ENCODE measurements around the gene BMP5.

BMP5 gene

DNA sequence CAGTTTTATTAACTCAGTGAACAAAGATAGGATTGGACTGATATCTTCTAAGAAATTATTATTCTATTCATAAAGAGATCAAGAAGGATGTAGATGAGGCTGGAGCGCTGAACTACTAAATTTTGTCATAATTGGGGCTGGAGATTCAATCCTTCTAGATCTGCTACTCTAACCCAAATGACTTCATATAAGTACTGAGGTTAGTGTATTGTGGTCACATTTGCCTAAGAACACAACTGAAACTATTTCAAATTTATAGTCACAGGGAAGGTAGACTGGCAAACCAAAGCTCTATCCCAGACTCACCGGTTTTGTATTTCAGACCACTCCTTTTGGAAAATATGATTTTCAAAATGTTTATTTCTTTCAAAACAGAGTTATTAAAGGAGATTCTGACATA is 96.7 kb downstream of the BMP5 start:
- H3K4ac ChIP-seq (ENCODE audit: low read depth in 1 of 2, low read length in 2 of 2) = no peak overlapping the region
- H2BK120ac ChIP-seq (ENCODE audit: low read depth, low read length) = no peak overlapping the region
- H3K14ac ChIP-seq (ENCODE audit: low read length in 2 of 2) = no peak overlapping the region
- H2BK15ac ChIP-seq (ENCODE audit: low read depth, poor library complexity, severe bottlenecking) = no peak overlapping the region
- no peaks in the 10 kb centered on the region for H3K79me1 ChIP-seq (replicated peaks; ENCODE audit: low read length, poor library complexity, severe bottlenecking)
- H3K27me3 ChIP-seq (ENCODE audit: control insufficient read depth in 1 of 2, insufficient read depth in 1 of 2, low read length in 2 of 2) = no peaks in the 10 kb centered on the region
- no peak overlapping the region for H2AK5ac ChIP-seq (ENCODE audit: low read length, severe bottlenecking)
- H2BK12ac ChIP-seq (ENCODE audit: low read length in 2 of 2) = no peak overlapping the region
- H2AFZ ChIP-seq (ENCODE audit: low read depth, low read length) = no peak overlapping the region
- H2BK5ac ChIP-seq (ENCODE audit: low read depth, low read length, poor library complexity, severe bottlenecking) = no peak overlapping the region
- DNase-seq = no peak
- no peaks in the 10 kb centered on the region for H3K4me1 ChIP-seq (ENCODE audit: control insufficient read depth, insufficient read depth, low read depth, low read length)
- no peak overlapping the region for H3K27ac ChIP-seq (ENCODE audit: low read length, poor library complexity, severe bottlenecking)
- WGBS = no CpG with 5 or more reads among the region's 2 CpGs
- H3K4me2 ChIP-seq (ENCODE audit: low read length, poor library complexity, severe bottlenecking) = no peak overlapping the region
- no peak overlapping the region for H4K8ac ChIP-seq (ENCODE audit: low read length)
- no peaks in the 10 kb centered on the region for H3K36me3 ChIP-seq (ENCODE audit: control insufficient read depth in 1 of 2, insufficient read depth in 2 of 2, low read depth in 1 of 2, low read length in 2 of 2)
- no peak overlapping the region for H3K18ac ChIP-seq (ENCODE audit: low read depth in 1 of 2, low read length in 2 of 2)
- no peaks in the 10 kb centered on the region for H3K9me3 ChIP-seq (ENCODE audit: control insufficient read depth, low read length)
- H3K9ac ChIP-seq (ENCODE audit: low read length) = no peak overlapping the region
- no peak overlapping the region for H4K91ac ChIP-seq (ENCODE audit: low read length)
- H3K4me3 ChIP-seq (ENCODE audit: insufficient read depth in 1 of 2, low read depth in 1 of 2, low read length in 2 of 2) = no peak overlapping the region
- H3K23ac ChIP-seq (ENCODE audit: low read length in 2 of 2) = no peak overlapping the region

DNA sequence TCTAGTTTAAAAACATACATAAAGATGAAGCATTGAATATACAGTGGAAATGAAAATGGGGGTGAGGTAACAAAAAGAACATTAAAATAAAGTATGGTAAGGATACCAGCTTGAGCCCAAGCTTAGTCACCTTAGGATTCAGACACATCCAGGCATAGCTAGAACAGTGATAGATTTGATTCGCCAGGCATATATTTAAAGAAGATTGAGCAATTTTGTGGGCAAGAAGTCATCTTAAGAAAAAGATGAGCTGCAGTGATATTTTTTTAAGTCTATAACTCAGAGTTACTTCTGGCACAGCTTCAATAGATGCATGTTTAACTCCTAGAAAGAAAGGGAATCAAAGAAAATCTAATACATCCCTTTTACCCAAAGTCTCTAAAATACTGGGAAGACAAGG is 97.9 kb downstream of the BMP5 start:
- Histone ChIP-seq H3K9ac (ENCODE audit: low read length) (no peak overlapping the region), H2BK120ac (ENCODE audit: low read depth, low read length) (no peak overlapping the region), H2BK15ac (ENCODE audit: low read depth, poor library complexity, severe bottlenecking) (no peak overlapping the region), H3K9me3 (ENCODE audit: control insufficient read depth, low read length) (no peaks in the 10 kb centered on the region), H3K79me1 (replicated peaks; ENCODE audit: low read length, poor library complexity, severe bottlenecking) (no peaks in the 10 kb centered on the region), H2BK5ac (ENCODE audit: low read depth, low read length, poor library complexity, severe bottlenecking) (no peak overlapping the region), H2AFZ (ENCODE audit: low read depth, low read length) (no peak overlapping the region), H3K27me3 (ENCODE audit: control insufficient read depth in 1 of 2, insufficient read depth in 1 of 2, low read length in 2 of 2) (no peaks in the 10 kb centered on the region), H3K4ac (ENCODE audit: low read depth in 1 of 2, low read length in 2 of 2) (no peak overlapping the region), H3K4me3 (ENCODE audit: insufficient read depth in 1 of 2, low read depth in 1 of 2, low read length in 2 of 2) (no peak overlapping the region), H3K14ac (ENCODE audit: low read length in 2 of 2) (no peak overlapping the region), H3K36me3 (ENCODE audit: control insufficient read depth in 1 of 2, insufficient read depth in 2 of 2, low read depth in 1 of 2, low read length in 2 of 2) (no peaks in the 10 kb centered on the region), H4K91ac (ENCODE audit: low read length) (no peak overlapping the region), H3K18ac (ENCODE audit: low read depth in 1 of 2, low read length in 2 of 2) (no peak overlapping the region), H2BK12ac (ENCODE audit: low read length in 2 of 2) (no peak overlapping the region), H2AK5ac (ENCODE audit: low read length, severe bottlenecking) (no peak overlapping the region), H4K8ac (ENCODE audit: low read length) (no peak overlapping the region), H3K27ac (ENCODE audit: low read length, poor library complexity, severe bottlenecking) (no peak overlapping the region), H3K23ac (ENCODE audit: low read length in 2 of 2) (no peak overlapping the region), H3K4me1 (ENCODE audit: control insufficient read depth, insufficient read depth, low read depth, low read length) (no peaks in the 10 kb centered on the region), H3K4me2 (ENCODE audit: low read length, poor library complexity, severe bottlenecking) (no peak overlapping the region)
- DNase-seq = no peak
- WGBS = 100% methylated on average over 1 of the region's 1 CpG

DNA sequence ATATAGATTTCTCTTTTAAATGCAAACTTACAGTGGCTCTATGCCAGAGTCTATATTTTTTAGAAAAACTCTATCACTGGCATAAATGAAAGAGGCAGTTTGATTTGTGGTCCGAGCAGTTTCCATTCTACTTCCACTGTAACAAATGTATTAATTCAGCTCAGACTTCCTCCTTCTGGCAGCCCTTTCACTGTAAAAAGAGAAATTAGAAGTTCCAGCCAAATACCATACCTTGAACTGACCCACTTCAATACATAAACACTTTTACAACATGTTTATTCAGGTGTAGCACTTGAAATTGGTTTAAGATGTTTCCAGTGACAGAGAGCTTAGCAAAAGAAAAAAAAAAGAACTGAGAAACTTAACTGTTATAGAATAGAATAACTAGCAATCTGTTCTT is 99.3 kb downstream of the BMP5 start:
- no peak for DNase-seq

DNA sequence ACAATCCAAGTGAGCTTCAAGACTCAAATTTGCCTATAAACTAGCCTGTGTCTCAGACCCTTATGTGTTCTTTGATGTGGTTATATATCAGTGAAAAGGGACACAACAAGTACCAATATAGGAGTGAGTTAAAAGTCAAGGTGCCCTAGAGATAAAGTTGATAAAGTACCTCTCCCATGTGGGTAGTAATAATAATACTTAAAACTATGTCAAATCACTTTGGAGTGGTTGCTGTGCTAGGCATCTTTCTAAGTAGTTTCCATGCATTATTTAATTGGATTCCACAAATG is 100.4 kb downstream of the BMP5 start:
- no peak overlapping the region for H3K23ac ChIP-seq (ENCODE audit: low read length in 2 of 2)
- no peaks in the 10 kb centered on the region for H3K36me3 ChIP-seq (ENCODE audit: control insufficient read depth in 1 of 2, insufficient read depth in 2 of 2, low read depth in 1 of 2, low read length in 2 of 2)
- no peak overlapping the region for H2AFZ ChIP-seq (ENCODE audit: low read depth, low read length)
- no peak overlapping the region for H3K14ac ChIP-seq (ENCODE audit: low read length in 2 of 2)
- no peak for DNase-seq
- no peak overlapping the region for H3K9ac ChIP-seq (ENCODE audit: low read length)
- no peak overlapping the region for H2AK5ac ChIP-seq (ENCODE audit: low read length, severe bottlenecking)
- no peak overlapping the region for H4K8ac ChIP-seq (ENCODE audit: low read length)
- no peaks in the 10 kb centered on the region for H3K4me1 ChIP-seq (ENCODE audit: control insufficient read depth, insufficient read depth, low read depth, low read length)
- no peaks in the 10 kb centered on the region for H3K27me3 ChIP-seq (ENCODE audit: control insufficient read depth in 1 of 2, insufficient read depth in 1 of 2, low read length in 2 of 2)
- H4K91ac ChIP-seq (ENCODE audit: low read length) = no peak overlapping the region
- no peak overlapping the region for H3K4me2 ChIP-seq (ENCODE audit: low read length, poor library complexity, severe bottlenecking)
- H2BK120ac ChIP-seq (ENCODE audit: low read depth, low read length) = no peak overlapping the region
- H2BK15ac ChIP-seq (ENCODE audit: low read depth, poor library complexity, severe bottlenecking) = no peak overlapping the region
- no peak overlapping the region for H2BK5ac ChIP-seq (ENCODE audit: low read depth, low read length, poor library complexity, severe bottlenecking)
- H3K18ac ChIP-seq (ENCODE audit: low read depth in 1 of 2, low read length in 2 of 2) = no peak overlapping the region
- no peak overlapping the region for H3K4ac ChIP-seq (ENCODE audit: low read depth in 1 of 2, low read length in 2 of 2)
- no peaks in the 10 kb centered on the region for H3K9me3 ChIP-seq (ENCODE audit: control insufficient read depth, low read length)
- no peak overlapping the region for H3K4me3 ChIP-seq (ENCODE audit: insufficient read depth in 1 of 2, low read depth in 1 of 2, low read length in 2 of 2)
- H3K27ac ChIP-seq (ENCODE audit: low read length, poor library complexity, severe bottlenecking) = no peak overlapping the region
- H2BK12ac ChIP-seq (ENCODE audit: low read length in 2 of 2) = no peak overlapping the region
- H3K79me1 ChIP-seq (replicated peaks; ENCODE audit: low read length, poor library complexity, severe bottlenecking) = no peaks in the 10 kb centered on the region

More for the DNA sequence above, 99.3 kb downstream of the BMP5 start:
- no peak overlapping the region for H3K9ac ChIP-seq (ENCODE audit: low read length)
- H3K9me3 ChIP-seq (ENCODE audit: control insufficient read depth, low read length) = no peaks in the 10 kb centered on the region
- no peak overlapping the region for H3K4ac ChIP-seq (ENCODE audit: low read depth in 1 of 2, low read length in 2 of 2)
- no peak overlapping the region for H2BK12ac ChIP-seq (ENCODE audit: low read length in 2 of 2)
- H4K91ac ChIP-seq (ENCODE audit: low read length) = no peak overlapping the region
- H2BK120ac ChIP-seq (ENCODE audit: low read depth, low read length) = no peak overlapping the region
- H3K14ac ChIP-seq (ENCODE audit: low read length in 2 of 2) = no peak overlapping the region
- H3K36me3 ChIP-seq (ENCODE audit: control insufficient read depth in 1 of 2, insufficient read depth in 2 of 2, low read depth in 1 of 2, low read length in 2 of 2) = no peaks in the 10 kb centered on the region
- H2BK15ac ChIP-seq (ENCODE audit: low read depth, poor library complexity, severe bottlenecking) = no peak overlapping the region
- no peaks in the 10 kb centered on the region for H3K27me3 ChIP-seq (ENCODE audit: control insufficient read depth in 1 of 2, insufficient read depth in 1 of 2, low read length in 2 of 2)
- no peak overlapping the region for H3K23ac ChIP-seq (ENCODE audit: low read length in 2 of 2)
- WGBS = 100% methylated on average over 1 of the region's 1 CpG
- H2BK5ac ChIP-seq (ENCODE audit: low read depth, low read length, poor library complexity, severe bottlenecking) = no peak overlapping the region
- no peaks in the 10 kb centered on the region for H3K4me1 ChIP-seq (ENCODE audit: control insufficient read depth, insufficient read depth, low read depth, low read length)
- H3K79me1 ChIP-seq (replicated peaks; ENCODE audit: low read length, poor library complexity, severe bottlenecking) = no peaks in the 10 kb centered on the region
- H3K18ac ChIP-seq (ENCODE audit: low read depth in 1 of 2, low read length in 2 of 2) = no peak overlapping the region
- no peak overlapping the region for H2AK5ac ChIP-seq (ENCODE audit: low read length, severe bottlenecking)
- no peak overlapping the region for H3K4me3 ChIP-seq (ENCODE audit: insufficient read depth in 1 of 2, low read depth in 1 of 2, low read length in 2 of 2)
- no peak overlapping the region for H3K4me2 ChIP-seq (ENCODE audit: low read length, poor library complexity, severe bottlenecking)
- no peak overlapping the region for H4K8ac ChIP-seq (ENCODE audit: low read length)
- no peak overlapping the region for H2AFZ ChIP-seq (ENCODE audit: low read depth, low read length)
- no peak overlapping the region for H3K27ac ChIP-seq (ENCODE audit: low read length, poor library complexity, severe bottlenecking)
